Measurements from ENCODE around the gene PRORP.

DNA sequence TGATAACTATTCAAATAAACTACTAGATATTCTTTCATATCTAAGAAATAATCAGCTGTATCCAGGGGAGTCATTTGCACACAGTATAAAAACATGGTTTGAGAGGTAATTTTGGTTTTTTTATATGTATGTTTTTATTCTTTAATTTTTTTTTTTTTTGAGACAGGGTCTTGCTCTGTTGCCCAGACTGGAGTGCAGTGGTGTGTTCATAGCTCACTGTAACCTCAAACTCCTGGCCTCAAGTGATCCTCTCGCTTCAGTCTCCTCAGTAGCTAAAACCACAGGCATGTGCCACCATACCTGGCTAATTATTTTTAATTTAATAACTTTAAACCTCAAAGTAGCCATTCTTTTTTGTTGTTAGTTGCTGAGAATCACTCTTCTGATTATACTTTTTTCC, 1.8 kb downstream of the PRORP start:
- TF ChIP-seq POLR2A (IDR thresholded peaks at IDR 0.05) (no peak), CTCF (IDR thresholded peaks at IDR 0.05) (no peak), POLR2AphosphoS5 (IDR thresholded peaks at IDR 0.05; ENCODE audit: insufficient read depth in 1 of 2, low read depth in 1 of 2) (no peak)
